ENCODE measurements around the gene IRF5.

IRF5 gene

DNA sequence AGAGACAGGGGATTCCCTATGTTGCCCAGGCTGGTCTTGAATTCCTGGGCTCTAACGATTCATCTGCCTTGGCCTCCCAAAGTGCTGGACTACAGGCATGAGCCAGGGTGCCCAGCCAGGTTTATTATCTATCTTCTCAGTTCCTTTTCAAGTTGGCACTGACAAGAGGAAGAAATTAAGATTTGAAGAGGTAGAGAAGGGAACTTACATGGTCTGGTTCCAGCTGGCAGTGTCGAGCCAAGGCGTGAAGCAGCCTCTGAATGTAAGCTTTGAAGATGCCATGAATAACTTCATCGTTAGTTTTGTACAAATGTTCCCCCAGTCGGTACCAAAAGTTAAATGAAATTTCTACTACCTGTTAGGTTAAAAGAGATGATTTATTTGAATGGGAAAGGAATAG, 59.5 kb downstream of the IRF5 start:
- Histone ChIP-seq H3K27ac (no peak overlapping the region), H3K4me3 (no peak overlapping the region)
